ENCODE data around the gene PPP1R17.

Gene PPP1R17

GRCh38 chr7:31687024-31687748, at the start of gene PPP1R17:
Gene PPP1R17, plus strand, starts transcription at chr7:31687215. Its CDS starts 5,227 bp downstream, at chr7:31692442.
- no peaks in the 10 kb centered on the region for H3K9me3 ChIP-seq (ENCODE audit: insufficient read depth, low read depth, low read length)
- no peak within 1 kb of the TSS for H3K9ac ChIP-seq (ENCODE audit: low read depth, low read length, poor library complexity, severe bottlenecking)
- no peak for TF ChIP-seq EZH2phosphoT487 (IDR thresholded peaks at IDR 0.05; ENCODE audit: borderline replicate concordance)
- no peak for TF ChIP-seq CTCF (conservative IDR thresholded peaks at IDR 0.05; ENCODE audit: low read length)
- no peaks in the 10 kb centered on the region for H3K79me2 ChIP-seq (ENCODE audit: insufficient read depth, low read length)
- H3F3A ChIP-seq (ENCODE audit: low read depth) = no peaks in the 10 kb centered on the region
- H4K20me1 ChIP-seq (ENCODE audit: insufficient read depth, low read length, poor library complexity, severe bottlenecking) = no peaks in the 10 kb centered on the region
- H3K4me2 ChIP-seq (ENCODE audit: low read depth, low read length, poor library complexity, severe bottlenecking) = no peak within 1 kb of the TSS
- H3K4me1 ChIP-seq (ENCODE audit: insufficient read depth, low read length, poor library complexity, severe bottlenecking) = no peaks in the 10 kb centered on the region
- no peak within 1 kb of the TSS for H3K4me3 ChIP-seq (ENCODE audit: low read length, poor library complexity, severe bottlenecking)
- no peak within 1 kb of the TSS for H2AFZ ChIP-seq (ENCODE audit: low read length)
- H3K9me2 ChIP-seq (replicated peaks; ENCODE audit: low read depth, low read length) = no peaks in the 10 kb centered on the region
- H3K27me3 ChIP-seq (ENCODE audit: insufficient read depth, low read length, poor library complexity, severe bottlenecking) = no peaks in the 10 kb centered on the region
- no peaks in the 10 kb centered on the region for H3K36me3 ChIP-seq (ENCODE audit: insufficient read depth, low read length)

GRCh38 chr7:31640381-31640780, 46.6 kb upstream of the PPP1R17 start:
- TF ChIP-seq CTCF (conservative IDR thresholded peaks at IDR 0.05; ENCODE audit: low read length) (no peak), EZH2phosphoT487 (IDR thresholded peaks at IDR 0.05; ENCODE audit: borderline replicate concordance) (no peak)
- H2AFZ ChIP-seq (ENCODE audit: low read length) = no peak overlapping the region
- H3F3A ChIP-seq (ENCODE audit: low read depth) = no peaks in the 10 kb centered on the region
- no peak overlapping the region for H3K4me2 ChIP-seq (ENCODE audit: low read depth, low read length, poor library complexity, severe bottlenecking)
- no peaks in the 10 kb centered on the region for H3K9me2 ChIP-seq (replicated peaks; ENCODE audit: low read depth, low read length)
- no peaks in the 10 kb centered on the region for H3K4me1 ChIP-seq (ENCODE audit: insufficient read depth, low read length, poor library complexity, severe bottlenecking)
- no peaks in the 10 kb centered on the region for H3K9me3 ChIP-seq (ENCODE audit: insufficient read depth, low read depth, low read length)
- H3K36me3 ChIP-seq (ENCODE audit: insufficient read depth, low read length) = no peaks in the 10 kb centered on the region
- no peaks in the 10 kb centered on the region for H4K20me1 ChIP-seq (ENCODE audit: insufficient read depth, low read length, poor library complexity, severe bottlenecking)
- no peak overlapping the region for H3K4me3 ChIP-seq (ENCODE audit: low read length, poor library complexity, severe bottlenecking)
- H3K9ac ChIP-seq (ENCODE audit: low read depth, low read length, poor library complexity, severe bottlenecking) = no peak overlapping the region
- H3K79me2 ChIP-seq (ENCODE audit: insufficient read depth, low read length) = no peaks in the 10 kb centered on the region
- H3K27me3 ChIP-seq (ENCODE audit: insufficient read depth, low read length, poor library complexity, severe bottlenecking) = no peaks in the 10 kb centered on the region

GRCh38 chr7:31642681-31643115, 44.3 kb upstream of the PPP1R17 start:
- Histone ChIP-seq H2AFZ (ENCODE audit: low read length) (no peak overlapping the region), H3K4me2 (ENCODE audit: low read depth, low read length, poor library complexity, severe bottlenecking) (no peak overlapping the region), H3K9me3 (ENCODE audit: insufficient read depth, low read depth, low read length) (no peaks in the 10 kb centered on the region), H4K20me1 (ENCODE audit: insufficient read depth, low read length, poor library complexity, severe bottlenecking) (no peaks in the 10 kb centered on the region), H3K9me2 (replicated peaks; ENCODE audit: low read depth, low read length) (no peaks in the 10 kb centered on the region), H3K27me3 (ENCODE audit: insufficient read depth, low read length, poor library complexity, severe bottlenecking) (no peaks in the 10 kb centered on the region), H3K4me1 (ENCODE audit: insufficient read depth, low read length, poor library complexity, severe bottlenecking) (no peaks in the 10 kb centered on the region), H3K9ac (ENCODE audit: low read depth, low read length, poor library complexity, severe bottlenecking) (no peak overlapping the region), H3K36me3 (ENCODE audit: insufficient read depth, low read length) (no peaks in the 10 kb centered on the region), H3K79me2 (ENCODE audit: insufficient read depth, low read length) (no peaks in the 10 kb centered on the region), H3K4me3 (ENCODE audit: low read length, poor library complexity, severe bottlenecking) (no peak overlapping the region), H3F3A (ENCODE audit: low read depth) (no peaks in the 10 kb centered on the region)
- no peak for TF ChIP-seq EZH2phosphoT487 (IDR thresholded peaks at IDR 0.05; ENCODE audit: borderline replicate concordance)
- no peak for TF ChIP-seq CTCF (conservative IDR thresholded peaks at IDR 0.05; ENCODE audit: low read length)

Measured in Loucy (cell line).